ENCODE results near the gene CFB. TPM values are rescaled to one million over a fixed set of nuclear protein-coding genes. Genes with fewer than 3 reads are reported as not detected.

The CFB gene
- total and polyA plus RNA-seq, 9 of the 15 experiments (the other 6 are each of a cell fraction or from before 2014, with no cell fraction given), result 0.08 to 0.91 (median 0.22) TPM; not detected in 4

DNA sequence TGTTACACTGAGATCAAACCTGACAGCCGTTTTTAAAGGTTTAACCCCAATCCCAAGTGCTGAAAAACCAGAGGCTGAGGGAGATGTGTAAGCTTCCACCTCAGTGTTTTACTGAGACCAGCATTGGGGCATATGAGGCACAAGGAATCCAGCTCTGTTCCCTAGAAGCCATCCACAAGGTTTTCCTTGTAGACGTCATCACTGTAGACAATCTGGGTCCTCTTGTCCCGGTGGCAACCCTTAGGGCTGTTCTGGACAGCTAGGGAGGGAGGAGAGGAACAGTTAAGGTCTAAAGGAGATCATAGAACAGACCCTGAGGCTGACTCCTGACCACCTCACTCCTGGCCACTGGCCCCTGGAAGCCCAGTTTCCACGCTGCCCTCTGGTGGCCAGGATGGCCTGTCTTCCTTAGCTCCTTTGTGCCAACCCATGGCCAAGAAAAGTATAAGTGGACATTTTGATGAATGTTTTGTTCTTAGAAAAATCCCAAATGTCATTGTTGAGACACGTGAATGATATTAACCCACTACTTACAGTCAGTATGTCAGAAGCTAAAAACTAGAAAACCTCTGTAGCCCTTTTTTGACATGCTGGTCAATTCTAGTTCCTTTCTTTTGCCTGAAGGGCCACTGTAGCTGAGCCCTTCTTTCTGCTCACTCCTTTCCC, 6.4 kb downstream of the CFB start (continued):
- no peak for TF ChIP-seq TCF15 (CRISPR knock-in tag; IDR thresholded peaks at IDR 0.05)
- no peak for TF ChIP-seq CHD4 (IDR thresholded peaks at IDR 0.05; ENCODE audit: insufficient read depth, insufficient replicate concordance, low read depth, low read length, poor library complexity, severe bottlenecking)
- TF ChIP-seq RB1 (IDR thresholded peaks at IDR 0.05; ENCODE audit: low read depth), result peak; percentile 48
- TF ChIP-seq POLR3G (IDR thresholded peaks at IDR 0.05; ENCODE audit: extremely low read depth, insufficient read length, insufficient replicate concordance), result no peak
- TF ChIP-seq, protein P1, sequence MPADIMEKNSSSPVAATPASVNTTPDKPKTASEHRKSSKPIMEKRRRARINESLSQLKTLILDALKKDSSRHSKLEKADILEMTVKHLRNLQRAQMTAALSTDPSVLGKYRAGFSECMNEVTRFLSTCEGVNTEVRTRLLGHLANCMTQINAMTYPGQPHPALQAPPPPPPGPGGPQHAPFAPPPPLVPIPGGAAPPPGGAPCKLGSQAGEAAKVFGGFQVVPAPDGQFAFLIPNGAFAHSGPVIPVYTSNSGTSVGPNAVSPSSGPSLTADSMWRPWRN (IDR thresholded peaks at IDR 0.05; ENCODE audit: low read depth), result no peak
- TF ChIP-seq, protein P2, sequence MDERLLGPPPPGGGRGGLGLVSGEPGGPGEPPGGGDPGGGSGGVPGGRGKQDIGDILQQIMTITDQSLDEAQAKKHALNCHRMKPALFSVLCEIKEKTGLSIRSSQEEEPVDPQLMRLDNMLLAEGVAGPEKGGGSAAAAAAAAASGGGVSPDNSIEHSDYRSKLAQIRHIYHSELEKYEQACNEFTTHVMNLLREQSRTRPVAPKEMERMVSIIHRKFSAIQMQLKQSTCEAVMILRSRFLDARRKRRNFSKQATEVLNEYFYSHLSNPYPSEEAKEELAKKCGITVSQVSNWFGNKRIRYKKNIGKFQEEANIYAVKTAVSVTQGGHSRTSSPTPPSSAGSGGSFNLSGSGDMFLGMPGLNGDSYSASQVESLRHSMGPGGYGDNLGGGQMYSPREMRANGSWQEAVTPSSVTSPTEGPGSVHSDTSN (CRISPR knock-in tag; IDR thresholded peaks at IDR 0.05; ENCODE audit: low read depth), result no peak
- TF ChIP-seq, protein P2 (tag; conservative IDR thresholded peaks at IDR 0.05; ENCODE audit: low read depth), result peak; percentile 73
- 0 out of 2 replicates have a peak, but pooled peaks have one; percentile 43 for TF ChIP-seq RUNX1 (IDR thresholded peaks at IDR 0.05; ENCODE audit: low read depth)
- TF ChIP-seq BRD4 (IDR thresholded peaks at IDR 0.05), result no peak
- peak; percentile 68 for TF ChIP-seq SMC3 (conservative IDR thresholded peaks at IDR 0.05; ENCODE audit: insufficient read depth, low read depth, low read length)
- TF ChIP-seq KLF16 (IDR thresholded peaks at IDR 0.05), result peak; percentile 51
- no peak for TF ChIP-seq ZNF586 (CRISPR knock-in tag; conservative IDR thresholded peaks at IDR 0.05)
- TF ChIP-seq, protein P3, sequence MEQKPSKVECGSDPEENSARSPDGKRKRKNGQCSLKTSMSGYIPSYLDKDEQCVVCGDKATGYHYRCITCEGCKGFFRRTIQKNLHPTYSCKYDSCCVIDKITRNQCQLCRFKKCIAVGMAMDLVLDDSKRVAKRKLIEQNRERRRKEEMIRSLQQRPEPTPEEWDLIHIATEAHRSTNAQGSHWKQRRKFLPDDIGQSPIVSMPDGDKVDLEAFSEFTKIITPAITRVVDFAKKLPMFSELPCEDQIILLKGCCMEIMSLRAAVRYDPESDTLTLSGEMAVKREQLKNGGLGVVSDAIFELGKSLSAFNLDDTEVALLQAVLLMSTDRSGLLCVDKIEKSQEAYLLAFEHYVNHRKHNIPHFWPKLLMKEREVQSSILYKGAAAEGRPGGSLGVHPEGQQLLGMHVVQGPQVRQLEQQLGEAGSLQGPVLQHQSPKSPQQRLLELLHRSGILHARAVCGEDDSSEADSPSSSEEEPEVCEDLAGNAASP (IDR thresholded peaks at IDR 0.05), result no peak
- no peak for TF ChIP-seq SIX5 (IDR thresholded peaks at IDR 0.05; ENCODE audit: borderline replicate concordance in 1 of 2, insufficient read depth in 1 of 2, low read depth in 1 of 2, low read length in 2 of 2)
- TF ChIP-seq HCFC1 (IDR thresholded peaks at IDR 0.05; ENCODE audit: low read depth, low read length), result 0 out of 2 replicates have a peak, but pooled peaks have one; percentile 37
- TF ChIP-seq RFX7 (CRISPR knock-in tag; IDR thresholded peaks at IDR 0.05), result no peak
- no peak for TF ChIP-seq ZNF830 (CRISPR knock-in tag; IDR thresholded peaks at IDR 0.05)
- TF ChIP-seq YY1 (IDR thresholded peaks at IDR 0.05; ENCODE audit: borderline replicate concordance in 1 of 3, control insufficient read depth in 1 of 3, extremely low read depth in 1 of 3, insufficient read depth in 3 of 3, insufficient read length in 1 of 3, insufficient replicate concordance in 2 of 3, low read depth in 1 of 3, low read length in 2 of 3), result no peak
- TF ChIP-seq, protein P4, sequence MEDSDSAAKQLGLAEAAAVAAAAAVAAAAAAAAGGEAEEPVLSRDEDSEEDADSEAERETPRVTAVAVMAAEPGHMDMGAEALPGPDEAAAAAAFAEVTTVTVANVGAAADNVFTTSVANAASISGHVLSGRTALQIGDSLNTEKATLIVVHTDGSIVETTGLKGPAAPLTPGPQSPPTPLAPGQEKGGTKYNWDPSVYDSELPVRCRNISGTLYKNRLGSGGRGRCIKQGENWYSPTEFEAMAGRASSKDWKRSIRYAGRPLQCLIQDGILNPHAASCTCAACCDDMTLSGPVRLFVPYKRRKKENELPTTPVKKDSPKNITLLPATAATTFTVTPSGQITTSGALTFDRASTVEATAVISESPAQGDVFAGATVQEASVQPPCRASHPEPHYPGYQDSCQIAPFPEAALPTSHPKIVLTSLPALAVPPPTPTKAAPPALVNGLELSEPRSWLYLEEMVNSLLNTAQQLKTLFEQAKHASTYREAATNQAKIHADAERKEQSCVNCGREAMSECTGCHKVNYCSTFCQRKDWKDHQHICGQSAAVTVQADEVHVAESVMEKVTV (CRISPR knock-in tag; IDR thresholded peaks at IDR 0.05), result peak; percentile 40; the same call in 1 of the 2 replicates
- peak; percentile 4; the same call in 1 of the 2 replicates for TF ChIP-seq MAFK (IDR thresholded peaks at IDR 0.05; ENCODE audit: low read length)
